IMR-90 (cell line): ENCODE results near the gene EXOC4. TPM values are rescaled to one million over a fixed set of nuclear protein-coding genes. Genes with fewer than 3 reads are reported as not detected.

Experiments
- ATAC-seq: fragments of 200-7000 bp; cut with Tn5 transposase; 2 replicates; pipeline ENCODE4 v1.9.1; 2020; ENCODE audit warnings: low read depth, mild to moderate bottlenecking, moderate library complexity
- BruUV-seq: library from RNA; stranded (reverse); fragments of 400-500 nt; replicated peaks from 2 replicates; lab custom pipeline; 2021; lab: Mats Ljungman, UMichigan
- CTCF ChIA-PET: fragments of 300-600 bp; formaldehyde crosslinking; extraction: SDS; loops from one replicate; lab custom pipeline; 2021; ENCODE audit warnings: antibody characterized with exemption; lab: Yijun Ruan, JAX
- POLR2A ChIA-PET: fragments of 300-600 bp; sonication (Branson Sonifier 250); formaldehyde crosslinking; loops from one replicate; lab custom pipeline; 2022; ENCODE audit warnings: antibody characterized with exemption; ENCODE audit not compliant: unreplicated experiment; lab: Charles Lee
- DNase-seq: peaks from one replicate; pipeline ENCODE4 v3.0.0; 2013
- H2AFZ ChIP-seq: replicated peaks from 2 replicates; pipeline ENCODE3; 2013; ENCODE audit warnings: low read length, mild to moderate bottlenecking; ENCODE audit not compliant: poor library complexity
- H2AK5ac ChIP-seq: 2 replicates; pipeline ENCODE4 v1.6.1; 2013; ENCODE audit warnings: low read depth, low read length, inconsistent platforms
- H2AK9ac ChIP-seq: replicated peaks from 2 replicates; pipeline ENCODE3; 2013; ENCODE audit warnings: mild to moderate bottlenecking, low read depth, low read length, moderate library complexity; ENCODE audit not compliant: poor library complexity
- H2BK120ac ChIP-seq: 2 replicates; pipeline ENCODE4 v1.6.1; 2013; ENCODE audit warnings: low read depth, low read length, inconsistent platforms
- H2BK15ac ChIP-seq: 3 replicates; pipeline ENCODE4 v1.6.1; 2013; ENCODE audit warnings: low read depth, low read length, inconsistent platforms
- H2BK20ac ChIP-seq: 2 replicates; pipeline ENCODE4 v1.6.1; 2013; ENCODE audit warnings: low read depth, mild to moderate bottlenecking, inconsistent platforms, low read length, moderate library complexity
- H2BK5ac ChIP-seq: 2 replicates; pipeline ENCODE4 v1.6.1; 2013; ENCODE audit warnings: mild to moderate bottlenecking, low read depth, low read length, inconsistent platforms; ENCODE audit not compliant: poor library complexity, severe bottlenecking
- H3K14ac ChIP-seq: replicated peaks from 2 replicates; pipeline ENCODE4 v1.6.1; 2013; ENCODE audit warnings: low read depth, low read length, inconsistent platforms
- H3K18ac ChIP-seq: 2 replicates; pipeline ENCODE4 v1.6.1; 2013; ENCODE audit warnings: low read depth, low read length, control low read depth
- H3K23ac ChIP-seq: 2 replicates; pipeline ENCODE4 v1.6.1; 2013; ENCODE audit warnings: low read depth, low read length, inconsistent platforms
- H3K27ac ChIP-seq: 2 replicates; pipeline ENCODE4 v1.5.1; 2013; ENCODE audit warnings: mild to moderate bottlenecking, control low read depth, low read length; ENCODE audit not compliant: insufficient read depth
- H3K27me3 ChIP-seq: 2 replicates; pipeline ENCODE4 v1.6.1; 2013; ENCODE audit warnings: low read length; ENCODE audit not compliant: control insufficient read depth, insufficient read depth
- H3K36me3 ChIP-seq: 2 replicates; pipeline ENCODE4 v1.6.1; 2013; ENCODE audit warnings: low read length, mixed read lengths; ENCODE audit not compliant: control insufficient read depth, insufficient read depth
- H3K4ac ChIP-seq: 2 replicates; pipeline ENCODE4 v1.6.1; 2013; ENCODE audit warnings: low read depth, low read length, inconsistent platforms
- H3K4me1 ChIP-seq: 2 replicates; pipeline ENCODE4 v1.6.1; 2013; ENCODE audit warnings: low read length, mixed read lengths; ENCODE audit not compliant: control insufficient read depth, insufficient read depth
- H3K4me2 ChIP-seq: 2 replicates; pipeline ENCODE4 v1.6.1; 2013; ENCODE audit warnings: low read depth, mild to moderate bottlenecking, control low read depth, low read length, moderate library complexity
- H3K4me3 ChIP-seq: 2 replicates; pipeline ENCODE4 v1.5.1; 2013; ENCODE audit warnings: low read depth, mild to moderate bottlenecking, control low read depth, low read length, moderate library complexity; ENCODE audit not compliant: insufficient read depth
- H3K56ac ChIP-seq: 2 replicates; pipeline ENCODE4 v1.6.1; 2013; ENCODE audit warnings: low read length, inconsistent platforms; ENCODE audit not compliant: insufficient read depth; ENCODE audit errors: extremely low read depth
- H3K79me1 ChIP-seq, 2 experiments: 2 replicates each; pipeline ENCODE4 v1.6.1; 2013; ENCODE audit warnings: low read length in 2 of 2, inconsistent platforms in 1 of 2, low read depth in 1 of 2
- H3K9ac ChIP-seq: 2 replicates; pipeline ENCODE4 v1.6.1; 2013; ENCODE audit warnings: low read depth, low read length, control low read depth
- H3K9me1 ChIP-seq: 2 replicates; pipeline ENCODE4 v1.6.1; 2013; ENCODE audit warnings: low read length, inconsistent platforms; ENCODE audit not compliant: insufficient read depth
- H3K9me3 ChIP-seq: 2 replicates; pipeline ENCODE4 v1.6.1; 2013; ENCODE audit warnings: low read length; ENCODE audit not compliant: control insufficient read depth, insufficient read depth
- H4K20me1 ChIP-seq: 2 replicates; pipeline ENCODE4 v1.6.1; 2013; ENCODE audit warnings: low read length, inconsistent platforms; ENCODE audit not compliant: insufficient read depth
- H4K5ac ChIP-seq: 2 replicates; pipeline ENCODE4 v1.6.1; 2013; ENCODE audit warnings: mild to moderate bottlenecking, low read depth, low read length, control low read depth
- H4K8ac ChIP-seq, 2 experiments: 2 replicates each; pipeline ENCODE4 v1.6.1; 2013; ENCODE audit warnings: low read depth in 2 of 2, low read length in 2 of 2, control low read depth in 1 of 2, inconsistent platforms in 1 of 2
- H4K91ac ChIP-seq: 2 replicates; pipeline ENCODE4 v1.6.1; 2013; ENCODE audit warnings: low read depth, low read length, inconsistent platforms; ENCODE audit not compliant: insufficient read depth
- BHLHE40 ChIP-seq: fragments of 150-350 bp; IDR thresholded peaks from 2 replicates; pipeline ENCODE4 v1.6.1; 2016; ENCODE audit warnings: mild to moderate bottlenecking, low read depth, low read length
- CEBPB ChIP-seq: IDR thresholded peaks from 2 replicates; pipeline ENCODE4 v1.6.1; 2012; ENCODE audit warnings: low read depth, low read length, improper control_type of control experiment
- CHD1 ChIP-seq: IDR thresholded peaks from 2 replicates; pipeline ENCODE4 v1.6.1; 2012; ENCODE audit warnings: low read depth, low read length, improper control_type of control experiment
- CTCF ChIP-seq: conservative IDR thresholded peaks from 2 replicates; pipeline ENCODE4 v1.5.1; 2012; ENCODE audit warnings: mild to moderate bottlenecking, low read depth, low read length, improper control_type of control experiment
- ELK1 ChIP-seq: fragments of 150-350 bp; IDR thresholded peaks from 2 replicates; pipeline ENCODE4 v1.6.1; 2016; ENCODE audit warnings: low read depth, mild to moderate bottlenecking, low read length, moderate library complexity, borderline replicate concordance
- FOS ChIP-seq: fragments of 150-350 bp; IDR thresholded peaks from 2 replicates; pipeline ENCODE4 v1.6.1; 2016; ENCODE audit warnings: low read depth, low read length
- MAFK ChIP-seq: IDR thresholded peaks from 2 replicates; pipeline ENCODE4 v1.6.1; 2012; ENCODE audit warnings: low read depth, low read length, improper control_type of control experiment
- MAZ ChIP-seq: IDR thresholded peaks from 2 replicates; pipeline ENCODE4 v1.6.1; 2012; ENCODE audit warnings: low read depth, mild to moderate bottlenecking, low read length, improper control_type of control experiment, moderate library complexity, borderline replicate concordance
- MXI1 ChIP-seq: IDR thresholded peaks from 2 replicates; pipeline ENCODE4 v1.6.1; 2012; ENCODE audit warnings: low read depth, mild to moderate bottlenecking, low read length, moderate library complexity, borderline replicate concordance
- POLR2A ChIP-seq: IDR thresholded peaks from 2 replicates; pipeline ENCODE4 v1.6.1; 2012; ENCODE audit warnings: mild to moderate bottlenecking, low read depth, low read length
- RAD21 ChIP-seq: IDR thresholded peaks from 2 replicates; pipeline ENCODE4 v1.6.1; 2012; ENCODE audit warnings: low read length, improper control_type of control experiment
- RCOR1 ChIP-seq: IDR thresholded peaks from 2 replicates; pipeline ENCODE4 v1.6.1; 2012; ENCODE audit warnings: mild to moderate bottlenecking, low read length, improper control_type of control experiment; ENCODE audit not compliant: insufficient replicate concordance
- RFX5 ChIP-seq: IDR thresholded peaks from 2 replicates; pipeline ENCODE4 v1.8.0; 2012; ENCODE audit warnings: low read depth, mild to moderate bottlenecking, low read length, moderate library complexity
- SMC3 ChIP-seq: fragments of 150-350 bp; IDR thresholded peaks from 2 replicates; pipeline ENCODE4 v1.6.1; 2016; ENCODE audit warnings: low read depth, mild to moderate bottlenecking, antibody characterized with exemption, low read length, moderate library complexity
- USF2 ChIP-seq: fragments of 150-350 bp; IDR thresholded peaks from 2 replicates; pipeline ENCODE4 v1.6.1; 2017; ENCODE audit warnings: mild to moderate bottlenecking, antibody characterized with exemption, low read length, low read depth
- WGBS, 2 experiments: methylation state at CpG; one replicate each; pipeline versions ENCODE4 v1.1.5 to v1.1.7; 2013; ENCODE audit warnings: missing lambda C conversion rate in 2 of 2; ENCODE audit not compliant: insufficient read length in 1 of 2; ENCODE audit errors: extremely low coverage in 2 of 2; 5-methylcytosine and 5-hydroxymethylcytosine counted together
- dilution Hi-C: fragments of 300-500 bp; cut with HindIII; formaldehyde crosslinking; loops from one replicate; pipeline ENCODE4 v1.14.3; 2018; ENCODE audit warnings: low sequenced_read_pairs; ENCODE audit not compliant: unreplicated experiment
- in situ Hi-C: fragments of 300-500 bp; cut with MboI; formaldehyde crosslinking; loops from 3 replicates; pipeline ENCODE4 v1.14.3; 2019; ENCODE audit warnings: low sequenced_read_pairs, inconsistent platforms, mixed read lengths
- intact Hi-C: fragments of 100-400 bp; cut with micrococcal nuclease; formaldehyde crosslinking; loops from 2 replicates; pipeline ENCODE4 v1.10.0; 2022
- polyA plus RNA-seq, 3 experiments: library from polyadenylated mRNA; depleted of rRNA; stranded (reverse); fragments of >200 nt; gene quantifications; 2 replicates each; pipeline ENCODE4 v1.2.3, GENCODE V29; 2012; ENCODE audit warnings: low replicate concordance in 1 of 3
- total RNA-seq: library from RNA; depleted of rRNA; stranded (reverse); fragments of >200 nt; gene quantifications from 2 replicates; pipeline ENCODE4 v1.2.3, GENCODE V29; 2012

EXOC4 gene
- total and polyA plus RNA-seq, 2 of the 4 experiments (the other 2 are of a cell fraction), result 25.4 to 94.6 TPM

GRCh38 chr7:133843341-133843740 lies 590.5 kb downstream of the EXOC4 start:
- Histone ChIP-seq H3K9me3 (no peaks in the 10 kb centered on the region), H2BK20ac (no peak overlapping the region), H3K4me3 (no peak overlapping the region), H3K4ac (no peak overlapping the region), H2BK120ac (no peak overlapping the region), H3K9ac (no peak overlapping the region), H4K8ac (no peak overlapping the region), H3K14ac (no peak overlapping the region), H3K56ac (no peak overlapping the region), H3K27ac (no peak overlapping the region), H3K27me3 (no peaks in the 10 kb centered on the region), H2AFZ (no peak overlapping the region), H3K18ac (no peak overlapping the region), H3K23ac (no peak overlapping the region), H3K4me1 (0 out of 2 replicates have a peak, but pooled peaks cover 2% of the 10 kb centered on the region), H2BK5ac (no peak overlapping the region), H2BK15ac (no peak overlapping the region), H2AK9ac (no peak overlapping the region), H3K36me3 (no peaks in the 10 kb centered on the region), H4K20me1 (no peaks in the 10 kb centered on the region), H4K5ac (no peak overlapping the region), H3K4me2 (no peak overlapping the region), H4K91ac (no peak overlapping the region), H3K79me1 (no peaks in the 10 kb centered on the region; a peak in 1 of 4 replicates), H3K9me1 (peaks cover 6% of the 10 kb centered on the region), H2AK5ac (no peak overlapping the region)
- in situ Hi-C loops (no loop called here), dilution Hi-C loops (no loop called here), intact Hi-C loops (no loop called here)
- no CpG with 5 or more reads among the region's 2 CpGs for WGBS, 2 experiments
- BruUV-seq, result no TSS peak
- DNase-seq (no peak), ATAC-seq (no peak)
- TF ChIP-seq MAFK (no peak), CEBPB (no peak), MAZ (no peak), RCOR1 (no peak), RAD21 (no peak), CTCF (no peak), MXI1 (no peak), BHLHE40 (no peak), ELK1 (no peak), USF2 (no peak), FOS (no peak), SMC3 (no peak), RFX5 (no peak), POLR2A (no peak), CHD1 (no peak)
- ChIA-PET POLR2A (no interaction called here), CTCF (interaction anchor here (0.9 kb wide), 1 partner anchor 11 kb away, joined by 6 read pairs; no protein-coding TSS in a partner anchor)
